ENCODE data around the gene CERK.

DNA sequence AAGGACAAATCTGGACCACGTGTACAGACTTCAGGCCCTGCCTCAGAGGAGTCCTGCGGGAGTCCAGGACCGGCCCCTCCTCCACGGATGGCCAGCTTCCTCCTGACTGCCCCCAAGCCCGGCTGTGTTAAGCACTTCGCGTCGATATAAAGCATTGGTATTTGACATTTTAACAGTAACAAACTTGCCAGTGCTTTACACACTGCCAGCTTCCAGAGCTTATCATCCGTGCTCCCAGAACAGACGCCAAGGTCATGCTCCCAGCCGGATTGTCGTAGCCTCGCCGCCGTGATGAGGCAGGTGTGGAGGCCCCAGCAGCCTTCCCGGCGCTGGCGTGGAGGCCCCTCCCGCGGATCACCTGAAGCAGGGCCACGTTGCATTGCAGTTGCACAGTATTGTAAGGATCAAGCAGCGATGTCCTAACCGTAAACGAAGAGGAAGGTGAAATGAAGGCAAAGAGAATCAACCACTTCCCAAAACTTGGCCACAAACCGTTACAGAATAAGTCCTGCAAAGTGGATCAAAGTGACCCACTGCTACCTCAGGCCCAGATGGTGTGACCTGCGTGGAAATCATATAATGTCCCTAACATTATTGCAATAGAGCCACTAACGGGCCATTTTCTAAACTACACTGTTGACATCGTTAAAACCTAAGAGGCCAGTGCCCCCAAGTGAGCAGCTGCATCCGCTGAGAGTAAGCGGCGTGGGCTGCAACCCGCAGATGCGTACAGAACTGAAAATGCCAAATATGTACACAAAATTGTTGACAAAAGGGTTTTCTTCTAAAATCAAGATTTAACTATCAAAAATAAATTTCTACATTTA, 51.6 kb downstream of the CERK start:
- no peak for TF ChIP-seq TAF1 (conservative IDR thresholded peaks at IDR 0.05)
- TF ChIP-seq, protein P1, sequence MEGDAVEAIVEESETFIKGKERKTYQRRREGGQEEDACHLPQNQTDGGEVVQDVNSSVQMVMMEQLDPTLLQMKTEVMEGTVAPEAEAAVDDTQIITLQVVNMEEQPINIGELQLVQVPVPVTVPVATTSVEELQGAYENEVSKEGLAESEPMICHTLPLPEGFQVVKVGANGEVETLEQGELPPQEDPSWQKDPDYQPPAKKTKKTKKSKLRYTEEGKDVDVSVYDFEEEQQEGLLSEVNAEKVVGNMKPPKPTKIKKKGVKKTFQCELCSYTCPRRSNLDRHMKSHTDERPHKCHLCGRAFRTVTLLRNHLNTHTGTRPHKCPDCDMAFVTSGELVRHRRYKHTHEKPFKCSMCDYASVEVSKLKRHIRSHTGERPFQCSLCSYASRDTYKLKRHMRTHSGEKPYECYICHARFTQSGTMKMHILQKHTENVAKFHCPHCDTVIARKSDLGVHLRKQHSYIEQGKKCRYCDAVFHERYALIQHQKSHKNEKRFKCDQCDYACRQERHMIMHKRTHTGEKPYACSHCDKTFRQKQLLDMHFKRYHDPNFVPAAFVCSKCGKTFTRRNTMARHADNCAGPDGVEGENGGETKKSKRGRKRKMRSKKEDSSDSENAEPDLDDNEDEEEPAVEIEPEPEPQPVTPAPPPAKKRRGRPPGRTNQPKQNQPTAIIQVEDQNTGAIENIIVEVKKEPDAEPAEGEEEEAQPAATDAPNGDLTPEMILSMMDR (IDR thresholded peaks at IDR 0.05; ENCODE audit: low read depth, low read length, missing input control) = no peak
- TF ChIP-seq, protein P2, sequence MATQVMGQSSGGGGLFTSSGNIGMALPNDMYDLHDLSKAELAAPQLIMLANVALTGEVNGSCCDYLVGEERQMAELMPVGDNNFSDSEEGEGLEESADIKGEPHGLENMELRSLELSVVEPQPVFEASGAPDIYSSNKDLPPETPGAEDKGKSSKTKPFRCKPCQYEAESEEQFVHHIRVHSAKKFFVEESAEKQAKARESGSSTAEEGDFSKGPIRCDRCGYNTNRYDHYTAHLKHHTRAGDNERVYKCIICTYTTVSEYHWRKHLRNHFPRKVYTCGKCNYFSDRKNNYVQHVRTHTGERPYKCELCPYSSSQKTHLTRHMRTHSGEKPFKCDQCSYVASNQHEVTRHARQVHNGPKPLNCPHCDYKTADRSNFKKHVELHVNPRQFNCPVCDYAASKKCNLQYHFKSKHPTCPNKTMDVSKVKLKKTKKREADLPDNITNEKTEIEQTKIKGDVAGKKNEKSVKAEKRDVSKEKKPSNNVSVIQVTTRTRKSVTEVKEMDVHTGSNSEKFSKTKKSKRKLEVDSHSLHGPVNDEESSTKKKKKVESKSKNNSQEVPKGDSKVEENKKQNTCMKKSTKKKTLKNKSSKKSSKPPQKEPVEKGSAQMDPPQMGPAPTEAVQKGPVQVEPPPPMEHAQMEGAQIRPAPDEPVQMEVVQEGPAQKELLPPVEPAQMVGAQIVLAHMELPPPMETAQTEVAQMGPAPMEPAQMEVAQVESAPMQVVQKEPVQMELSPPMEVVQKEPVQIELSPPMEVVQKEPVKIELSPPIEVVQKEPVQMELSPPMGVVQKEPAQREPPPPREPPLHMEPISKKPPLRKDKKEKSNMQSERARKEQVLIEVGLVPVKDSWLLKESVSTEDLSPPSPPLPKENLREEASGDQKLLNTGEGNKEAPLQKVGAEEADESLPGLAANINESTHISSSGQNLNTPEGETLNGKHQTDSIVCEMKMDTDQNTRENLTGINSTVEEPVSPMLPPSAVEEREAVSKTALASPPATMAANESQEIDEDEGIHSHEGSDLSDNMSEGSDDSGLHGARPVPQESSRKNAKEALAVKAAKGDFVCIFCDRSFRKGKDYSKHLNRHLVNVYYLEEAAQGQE (IDR thresholded peaks at IDR 0.05) = no peak
- TF ChIP-seq RXRA (IDR thresholded peaks at IDR 0.05) = no peak
- TF ChIP-seq, protein P3, sequence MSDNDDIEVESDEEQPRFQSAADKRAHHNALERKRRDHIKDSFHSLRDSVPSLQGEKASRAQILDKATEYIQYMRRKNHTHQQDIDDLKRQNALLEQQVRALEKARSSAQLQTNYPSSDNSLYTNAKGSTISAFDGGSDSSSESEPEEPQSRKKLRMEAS (IDR thresholded peaks at IDR 0.05) = no peak
- no peak for TF ChIP-seq GABPA (IDR thresholded peaks at IDR 0.05 in 1 of 2, conservative IDR thresholded peaks at IDR 0.05 in 1 of 2)
